Natural killer cell (primary cell): Measurements from ENCODE around the gene MAP2K1. TPM values are rescaled to one million over a fixed set of nuclear protein-coding genes. Genes with fewer than 3 reads are reported as not detected.
"Not testable (repeated sequence)": the region's sequence is repeated elsewhere in the genome, so short reads cannot be mapped to it uniquely, and the experiment has no call there.

Source experiments
- ATAC-seq, 3 donors: fragments of 150-1000 bp in 2 of 3; fragments of 200-7000 bp in 1 of 3; cut with Tn5 transposase; 1 replicate in 1 of 3; 2 replicates in 2 of 3; pipeline ENCODE4 v1.10.0; 2021; ENCODE audit warnings: mild to moderate bottlenecking in 2 of 3, moderate library complexity in 2 of 3
- DNase-seq, 2 donors: peaks; one replicate each; pipeline versions ENCODE4 v3.0.0 to v3.0.0-alpha.2; 2013 to 2021; ENCODE audit warnings: mixed read lengths in 1 of 2
- H3K27ac ChIP-seq: one replicate; pipeline ENCODE4 v1.5.1; 2013; ENCODE audit warnings: mild to moderate bottlenecking, low read length
- H3K27me3 ChIP-seq: one replicate; pipeline ENCODE4 v1.6.1; 2013; ENCODE audit warnings: low read length; ENCODE audit not compliant: control insufficient read depth, insufficient read depth
- H3K36me3 ChIP-seq: one replicate; pipeline ENCODE4 v1.6.1; 2013; ENCODE audit warnings: low read length; ENCODE audit not compliant: control insufficient read depth, insufficient read depth
- H3K4me1 ChIP-seq: one replicate; pipeline ENCODE4 v1.6.1; 2013; ENCODE audit warnings: low read length; ENCODE audit not compliant: control insufficient read depth, insufficient read depth
- H3K4me3 ChIP-seq: one replicate; pipeline ENCODE4 v1.5.1; 2013; ENCODE audit warnings: low read length
- H3K9me3 ChIP-seq: one replicate; pipeline ENCODE4 v1.6.1; 2013; ENCODE audit warnings: low read length; ENCODE audit not compliant: control insufficient read depth, insufficient read depth
- H3K27ac Mint-ChIP-seq, 2 donors: one replicate each; pipeline ENCODE4 v1.8.0; 2022; ENCODE audit warnings: mild to moderate bottlenecking in 2 of 2, mixed read lengths in 2 of 2, moderate library complexity in 1 of 2
- H3K27me3 Mint-ChIP-seq, 2 donors: one replicate each; pipeline ENCODE4 v1.8.0; 2022; ENCODE audit warnings: low read depth in 2 of 2, mixed read lengths in 2 of 2
- H3K36me3 Mint-ChIP-seq: one replicate; pipeline ENCODE4 v1.8.0; 2022; ENCODE audit warnings: mixed read lengths
- H3K4me1 Mint-ChIP-seq, 2 donors: one replicate each; pipeline ENCODE4 v1.8.0; 2022; ENCODE audit warnings: mixed read lengths in 2 of 2
- H3K4me3 Mint-ChIP-seq: one replicate; pipeline ENCODE4 v1.8.0; 2022; ENCODE audit warnings: mild to moderate bottlenecking, moderate library complexity, mixed read lengths
- H3K9me3 Mint-ChIP-seq, 2 donors: one replicate each; pipeline ENCODE4 v1.8.0; 2022; ENCODE audit warnings: mixed read lengths in 2 of 2
- WGBS: methylation state at CpG from one replicate; pipeline ENCODE4 v1.1.7; 2013; ENCODE audit warnings: missing lambda C conversion rate; ENCODE audit not compliant: insufficient coverage; 5-methylcytosine and 5-hydroxymethylcytosine counted together
- intact Hi-C: fragments of 100-400 bp; cut with micrococcal nuclease; formaldehyde crosslinking; loops from one replicate; pipeline ENCODE4 v1.14.2; 2022
- total RNA-seq, 4 donors: library from RNA; stranded (reverse); fragments of 120-200 nt in 1 of 4; gene quantifications; one replicate each; pipeline versions ENCODE4 v1.2.3 to v1.2.4, GENCODE V29; 2013 to 2022
- TF ChIP-seq, protein P1 (sequence below): fragments of 200-600 bp; IDR thresholded peaks from one replicate; pipeline ENCODE4 v1.8.0; 2022; ENCODE audit warnings: antibody characterized with exemption

Gene MAP2K1
- total RNA-seq, 3 donors from 2014 or later (not counting 1 experiment from before 2014, with no cell fraction given) = 45.5 to 49.2 (median 48.9) TPM

DNA sequence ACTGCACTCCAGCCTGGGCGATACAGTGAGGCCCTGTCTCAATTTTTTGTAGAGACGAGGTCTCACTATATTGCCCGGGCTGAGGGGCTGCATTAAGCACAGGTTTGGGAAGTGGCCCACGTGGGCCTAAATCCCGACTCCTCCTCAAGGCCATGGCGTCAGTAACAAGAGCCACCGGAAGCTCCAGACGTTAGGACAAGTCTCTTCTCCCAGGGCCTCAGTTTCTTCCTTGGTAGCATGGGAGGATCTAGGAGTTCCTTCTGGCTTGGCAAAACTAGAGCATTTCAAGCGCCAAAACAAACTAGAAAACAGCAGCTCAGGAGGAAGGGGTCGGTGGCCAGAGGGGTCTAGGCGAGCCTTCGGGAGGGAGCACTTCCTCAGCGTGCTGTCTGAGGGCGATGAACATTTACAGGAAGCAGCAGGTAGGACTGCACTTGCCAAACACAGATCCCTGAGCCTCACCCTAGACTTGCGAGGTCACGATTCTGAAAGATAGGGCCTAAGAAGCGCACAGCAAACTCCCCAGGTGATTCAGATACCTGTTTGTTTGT is 110.3 kb downstream of the MAP2K1 start:
- H3K36me3 Mint-ChIP-seq = peaks cover 8% of the 10 kb centered on the region
- TF ChIP-seq, protein P1, sequence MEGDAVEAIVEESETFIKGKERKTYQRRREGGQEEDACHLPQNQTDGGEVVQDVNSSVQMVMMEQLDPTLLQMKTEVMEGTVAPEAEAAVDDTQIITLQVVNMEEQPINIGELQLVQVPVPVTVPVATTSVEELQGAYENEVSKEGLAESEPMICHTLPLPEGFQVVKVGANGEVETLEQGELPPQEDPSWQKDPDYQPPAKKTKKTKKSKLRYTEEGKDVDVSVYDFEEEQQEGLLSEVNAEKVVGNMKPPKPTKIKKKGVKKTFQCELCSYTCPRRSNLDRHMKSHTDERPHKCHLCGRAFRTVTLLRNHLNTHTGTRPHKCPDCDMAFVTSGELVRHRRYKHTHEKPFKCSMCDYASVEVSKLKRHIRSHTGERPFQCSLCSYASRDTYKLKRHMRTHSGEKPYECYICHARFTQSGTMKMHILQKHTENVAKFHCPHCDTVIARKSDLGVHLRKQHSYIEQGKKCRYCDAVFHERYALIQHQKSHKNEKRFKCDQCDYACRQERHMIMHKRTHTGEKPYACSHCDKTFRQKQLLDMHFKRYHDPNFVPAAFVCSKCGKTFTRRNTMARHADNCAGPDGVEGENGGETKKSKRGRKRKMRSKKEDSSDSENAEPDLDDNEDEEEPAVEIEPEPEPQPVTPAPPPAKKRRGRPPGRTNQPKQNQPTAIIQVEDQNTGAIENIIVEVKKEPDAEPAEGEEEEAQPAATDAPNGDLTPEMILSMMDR = no peak
- ATAC-seq (peak; percentile 21 to 36 (median 32)), DNase-seq (no peak)
- intact Hi-C loops = loop anchor here (1.0 kb wide), 4 partner anchors 8 to 141 kb away; partner anchors contain the start of genes MAP2K1, TIPIN and ZWILCH
- H3K9me3 Mint-ChIP-seq = no peaks in the 10 kb centered on the region
- H3K27ac Mint-ChIP-seq = peak overlapping the region; percentile 93 to 97
- H3K4me1 Mint-ChIP-seq = peaks cover 13 to 31% of the 10 kb centered on the region in 2 donors
- H3K4me3 Mint-ChIP-seq = peak overlapping the region; percentile 92
- WGBS = 16% methylated on average over 17 of the region's 17 CpGs
- peaks cover 70% of the 10 kb centered on the region for H3K36me3 ChIP-seq
- H3K9me3 ChIP-seq = no peaks in the 10 kb centered on the region
- no peaks in the 10 kb centered on the region for H3K27me3 ChIP-seq
- H3K4me3 ChIP-seq = peak overlapping the region; percentile 79
- no peaks in the 10 kb centered on the region for H3K27me3 Mint-ChIP-seq
- peak overlapping the region; percentile 82 for H3K27ac ChIP-seq
- H3K4me1 ChIP-seq = peaks cover 21% of the 10 kb centered on the region

DNA sequence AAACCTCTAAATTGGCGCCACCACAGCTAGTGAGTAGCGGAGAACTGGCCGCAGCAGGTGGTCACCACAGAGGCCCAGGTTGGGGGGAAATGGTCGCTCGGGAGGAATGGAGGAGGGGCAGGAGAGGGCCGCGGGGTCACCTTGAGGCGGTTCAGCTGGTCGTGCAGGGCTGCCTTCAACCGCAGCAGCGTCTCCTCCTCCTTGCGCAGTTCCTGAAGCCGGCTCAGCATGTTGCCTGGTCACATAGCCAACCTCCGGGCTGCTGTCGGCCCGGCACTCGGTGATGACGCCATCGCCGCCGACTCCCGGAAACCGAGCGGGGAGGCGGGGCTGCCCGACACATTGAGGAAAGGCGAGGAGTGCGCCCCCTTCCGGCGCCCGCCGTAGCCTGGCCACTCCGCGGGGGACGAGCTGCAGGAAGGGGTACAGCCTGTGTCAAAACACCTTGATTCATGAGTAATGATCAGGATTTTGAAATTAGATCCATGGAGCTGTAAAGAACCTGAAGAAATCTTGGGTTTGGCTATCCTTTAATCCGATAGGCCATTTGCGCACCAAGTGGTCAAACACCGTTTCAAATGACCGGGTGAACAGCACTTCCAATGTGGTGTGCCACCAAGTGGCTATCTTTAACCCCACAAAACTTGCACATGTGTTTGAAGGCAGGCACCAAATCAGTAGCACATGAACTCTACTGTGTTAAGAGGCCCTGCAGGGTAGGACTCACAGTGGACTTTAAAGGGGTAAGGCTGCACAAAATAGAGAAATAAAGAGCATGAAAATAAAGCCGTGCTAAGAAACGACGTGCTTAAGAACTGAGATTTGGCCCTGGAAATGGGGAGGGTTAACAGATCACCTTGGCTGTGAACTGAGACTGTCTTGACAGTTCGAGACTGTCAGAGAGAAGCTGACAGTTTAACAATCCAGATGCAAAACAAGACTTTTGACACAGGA is 111.1 kb downstream of the MAP2K1 start, which contains the start of gene SNAPC5:
Gene SNAPC5 (minus strand): TSS at position 261 of the 954 bp plus-strand sequence. CDS start 31 bp downstream, at position 230.
- H3K4me1 Mint-ChIP-seq = peaks cover 18 to 36% of the 10 kb centered on the region in 2 donors
- peak; percentile 98 for DNase-seq
- intact Hi-C loops = loop anchor here (1.0 kb wide), 4 partner anchors 8 to 141 kb away; partner anchors contain the start of genes MAP2K1, TIPIN and ZWILCH
- peak; percentile 95 to 98 (median 96) for ATAC-seq
- H3K36me3 Mint-ChIP-seq = peaks cover 8% of the 10 kb centered on the region
- H3K9me3 Mint-ChIP-seq = no peaks in the 10 kb centered on the region
- Histone ChIP-seq H3K36me3 (peaks cover 70% of the 10 kb centered on the region), H3K4me1 (peaks cover 25% of the 10 kb centered on the region), H3K27ac (peak within 1 kb of the TSS; percentile 82), H3K9me3 (no peaks in the 10 kb centered on the region), H3K4me3 (peak within 1 kb of the TSS; percentile 79), H3K27me3 (no peaks in the 10 kb centered on the region)
- TF ChIP-seq, protein P1 = peak; percentile 99
- peak within 1 kb of the TSS; percentile 92 for H3K4me3 Mint-ChIP-seq
- WGBS = 11% methylated on average over 43 of the region's 43 CpGs
- H3K27ac Mint-ChIP-seq = peak within 1 kb of the TSS; percentile 93 to 97
- H3K27me3 Mint-ChIP-seq = no peaks in the 10 kb centered on the region

DNA sequence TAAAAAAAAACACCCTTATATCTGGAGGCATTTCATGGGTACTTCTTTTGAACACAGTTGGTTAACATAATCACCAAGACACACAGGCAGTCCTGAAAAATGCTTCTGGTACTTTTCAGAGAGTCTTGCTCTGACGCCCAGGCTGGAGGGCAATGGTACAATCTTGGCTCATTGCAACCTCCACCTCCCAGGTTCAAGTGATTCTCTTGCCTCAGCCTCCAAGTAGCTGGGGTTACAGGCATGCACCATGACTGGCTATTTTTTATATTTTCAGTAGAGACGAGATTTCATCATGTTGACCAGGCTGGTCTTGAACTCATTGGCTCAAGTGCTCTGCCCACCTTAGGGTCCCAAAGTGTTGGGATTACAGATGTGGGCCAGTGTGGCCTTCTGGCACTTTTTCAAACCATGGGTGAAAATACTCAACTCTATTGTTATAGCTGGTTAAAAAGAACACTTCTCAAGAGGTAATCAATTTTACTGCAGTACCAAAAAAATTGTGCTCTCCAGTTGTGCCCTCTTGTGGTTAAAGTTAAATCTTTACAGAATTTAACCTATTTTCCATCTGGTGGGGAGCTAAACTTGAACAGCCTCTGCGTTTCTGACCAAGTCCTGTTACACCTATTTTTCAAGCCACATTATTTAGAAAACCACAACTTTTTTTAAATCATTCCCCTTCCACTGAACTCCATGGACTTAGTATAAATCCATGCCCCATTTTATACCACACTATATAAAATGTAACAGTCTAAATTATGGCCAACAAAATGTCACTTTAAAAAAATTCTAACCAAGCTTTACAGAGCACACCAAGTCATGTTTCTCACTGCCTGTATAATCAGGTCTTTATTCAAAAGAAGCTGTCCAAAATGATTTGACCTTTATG is 112.0 kb downstream of the MAP2K1 start:
- H3K4me1 Mint-ChIP-seq = peaks cover 25 to 46% of the 10 kb centered on the region in 2 donors
- TF ChIP-seq, protein P1 = peak; percentile 26
- ATAC-seq (no peak), DNase-seq (peak in 1 of 2 donors; percentile 67)
- WGBS = 59% methylated on average over 3 of the region's 3 CpGs
- H3K4me3 ChIP-seq = no peak overlapping the region
- H3K27me3 Mint-ChIP-seq = no peaks in the 10 kb centered on the region
- H3K27ac ChIP-seq = peak overlapping the region; percentile 23
- peaks cover 69% of the 10 kb centered on the region for H3K36me3 ChIP-seq
- H3K36me3 Mint-ChIP-seq = peaks cover 8% of the 10 kb centered on the region
- no peaks in the 10 kb centered on the region for H3K9me3 Mint-ChIP-seq
- H3K27me3 ChIP-seq = no peaks in the 10 kb centered on the region
- peak overlapping the region; percentile 55 for H3K4me3 Mint-ChIP-seq
- intact Hi-C loops = no loop called here
- no peaks in the 10 kb centered on the region for H3K9me3 ChIP-seq
- H3K27ac Mint-ChIP-seq = peak overlapping the region; percentile 93 to 97
- peaks cover 33% of the 10 kb centered on the region for H3K4me1 ChIP-seq

DNA sequence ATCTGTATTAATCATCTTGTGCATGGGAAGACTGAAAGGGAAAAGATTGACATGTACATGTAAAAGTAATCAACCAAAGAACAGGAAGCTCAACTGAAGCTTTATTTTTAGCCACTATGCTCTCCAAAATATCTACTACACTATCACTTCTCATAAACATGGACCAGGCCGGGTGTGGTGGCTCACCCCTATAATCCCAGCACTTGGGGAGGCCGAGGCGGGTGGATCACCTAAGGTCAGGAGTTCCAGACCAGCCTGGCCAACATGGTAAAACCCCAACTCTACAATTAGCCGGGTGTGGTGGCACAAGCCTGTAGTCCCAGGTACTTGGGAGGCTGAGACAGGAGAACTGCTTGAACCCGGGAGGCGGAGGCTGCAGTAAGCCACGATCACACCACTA is 113.6 kb downstream of the MAP2K1 start:
- H3K9me3 ChIP-seq, H3K4me3 Mint-ChIP-seq, intact Hi-C loops, DNase-seq, H3K36me3 Mint-ChIP-seq, ATAC-seq, H3K27me3 ChIP-seq, H3K9me3 Mint-ChIP-seq, H3K4me3 ChIP-seq, H3K27ac ChIP-seq, H3K27me3 Mint-ChIP-seq: not testable (repeated sequence)
- peaks cover 38 to 52% of the 10 kb centered on the region in 2 donors for H3K4me1 Mint-ChIP-seq
- peak overlapping the region; percentile 28 to 47 for H3K27ac Mint-ChIP-seq
- H3K36me3 ChIP-seq = peaks cover 53% of the 10 kb centered on the region
- 87% methylated on average over 7 of the region's 7 CpGs for WGBS
- peaks cover 38% of the 10 kb centered on the region for H3K4me1 ChIP-seq
